NOMO-1 treated with dmso at 0.1 percent for 144 hours (cell line): ENCODE results near the gene MFRP.

Experiments
- DNase-seq: peaks from one replicate; lab custom pipeline; 2025; ENCODE audit not compliant: unreplicated experiment; lab: John Stamatoyannopoulos, UW

MFRP gene

DNA sequence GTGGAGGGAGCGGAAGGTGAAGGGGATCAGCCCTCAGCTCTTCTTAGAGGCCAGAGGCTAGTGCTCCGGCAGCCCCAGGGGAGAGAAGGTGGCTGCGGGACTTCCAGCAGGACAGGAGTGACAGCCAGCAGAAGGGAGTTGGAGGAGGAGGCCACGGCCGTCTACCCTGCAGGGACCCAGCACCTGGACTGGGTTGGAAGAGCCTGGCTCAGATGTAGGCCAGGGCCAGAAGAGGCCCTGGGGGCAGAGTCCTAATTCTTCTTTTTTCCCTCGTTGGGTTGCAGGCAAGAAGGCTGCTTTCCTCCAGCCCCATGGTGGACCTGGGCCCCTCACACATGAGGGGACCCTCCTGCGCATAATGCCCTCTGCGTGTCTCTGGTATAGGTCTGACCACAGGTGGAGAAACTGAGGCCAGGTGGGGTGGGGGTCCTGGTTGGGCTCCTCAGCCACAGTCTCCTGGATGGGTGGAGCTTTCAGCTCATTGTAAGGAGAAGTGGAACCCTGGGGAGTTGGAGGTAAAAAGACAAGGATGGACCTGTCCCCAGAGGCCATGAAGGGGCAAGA lies 27.3 kb downstream of the MFRP start:
- no peak for DNase-seq

DNA sequence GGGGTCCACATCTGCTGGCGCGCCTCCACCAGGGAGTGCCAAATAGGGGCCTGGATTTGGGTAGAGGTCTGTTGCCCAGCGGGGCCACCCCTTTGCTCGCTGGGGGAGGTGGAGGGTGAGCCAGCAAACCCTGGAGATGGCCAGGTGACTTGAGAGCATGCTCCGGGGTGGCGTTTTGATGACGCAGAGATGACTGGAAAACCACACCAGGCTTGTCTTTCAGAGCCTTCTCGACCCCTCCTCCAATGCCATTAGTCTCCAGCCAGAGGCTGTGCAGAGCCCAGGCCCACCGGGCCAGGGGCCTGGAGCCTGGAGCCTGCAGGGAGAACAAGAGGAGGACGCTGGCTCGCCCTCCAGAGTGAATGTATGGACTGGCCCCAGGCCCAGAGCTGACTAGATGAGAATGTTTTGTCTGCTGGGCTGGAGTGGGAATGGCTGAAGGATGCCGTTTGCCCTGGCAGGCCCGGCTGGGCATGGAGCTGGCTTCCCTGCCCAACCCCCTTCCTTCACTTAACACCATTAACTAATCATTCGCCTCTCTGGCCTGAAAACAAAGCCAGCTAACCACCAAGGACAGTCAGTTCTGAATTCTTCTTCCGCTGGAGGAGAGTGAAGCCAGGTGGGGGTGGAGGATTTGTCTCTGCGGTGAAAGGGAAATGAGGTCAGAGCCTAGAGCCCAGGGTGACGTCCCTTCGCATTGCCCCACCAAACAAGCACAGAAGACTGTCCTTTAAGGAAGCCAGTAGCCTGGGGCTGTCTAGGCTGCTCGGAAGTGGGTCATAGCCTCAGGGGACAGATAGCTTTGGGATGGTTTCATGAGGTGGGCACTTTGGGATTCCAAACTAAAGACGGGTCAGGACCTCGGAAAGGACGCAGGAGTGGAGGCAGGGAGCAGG lies 28.0 kb downstream of the MFRP start:
- DNase-seq, result peak; percentile 69

DNA sequence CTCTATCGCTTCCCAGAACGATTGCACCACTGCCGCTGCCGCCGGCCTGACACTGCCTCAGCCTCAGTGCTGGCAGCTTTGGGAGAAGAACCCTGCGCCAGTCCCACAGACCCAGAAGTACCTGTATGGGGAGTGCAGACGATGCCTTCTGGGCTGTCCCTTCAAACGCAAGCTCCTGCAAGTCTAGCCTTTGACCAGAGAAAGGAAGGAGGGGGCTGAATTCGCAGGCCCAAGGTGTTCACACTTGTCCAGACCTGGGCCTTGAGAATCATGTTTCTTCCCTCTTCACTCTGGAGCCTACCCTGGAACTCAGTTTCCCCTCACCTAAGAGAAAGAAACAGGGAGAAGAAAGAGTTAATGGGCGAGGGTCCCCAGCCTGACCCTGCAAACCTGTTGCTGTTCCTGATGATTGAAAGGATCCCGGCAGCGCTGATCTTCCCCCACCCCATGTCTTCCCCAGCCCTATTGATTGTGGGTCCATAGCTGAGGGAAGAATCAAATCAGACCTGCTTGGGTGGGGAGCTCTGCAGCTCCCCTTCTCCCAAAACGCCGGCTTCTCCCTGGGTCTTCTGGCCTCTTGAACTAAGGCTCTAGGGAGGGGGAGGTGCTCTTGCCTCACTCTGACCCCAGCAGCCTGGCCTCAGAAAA lies 28.8 kb downstream of the MFRP start:
- DNase-seq, result no peak

DNA sequence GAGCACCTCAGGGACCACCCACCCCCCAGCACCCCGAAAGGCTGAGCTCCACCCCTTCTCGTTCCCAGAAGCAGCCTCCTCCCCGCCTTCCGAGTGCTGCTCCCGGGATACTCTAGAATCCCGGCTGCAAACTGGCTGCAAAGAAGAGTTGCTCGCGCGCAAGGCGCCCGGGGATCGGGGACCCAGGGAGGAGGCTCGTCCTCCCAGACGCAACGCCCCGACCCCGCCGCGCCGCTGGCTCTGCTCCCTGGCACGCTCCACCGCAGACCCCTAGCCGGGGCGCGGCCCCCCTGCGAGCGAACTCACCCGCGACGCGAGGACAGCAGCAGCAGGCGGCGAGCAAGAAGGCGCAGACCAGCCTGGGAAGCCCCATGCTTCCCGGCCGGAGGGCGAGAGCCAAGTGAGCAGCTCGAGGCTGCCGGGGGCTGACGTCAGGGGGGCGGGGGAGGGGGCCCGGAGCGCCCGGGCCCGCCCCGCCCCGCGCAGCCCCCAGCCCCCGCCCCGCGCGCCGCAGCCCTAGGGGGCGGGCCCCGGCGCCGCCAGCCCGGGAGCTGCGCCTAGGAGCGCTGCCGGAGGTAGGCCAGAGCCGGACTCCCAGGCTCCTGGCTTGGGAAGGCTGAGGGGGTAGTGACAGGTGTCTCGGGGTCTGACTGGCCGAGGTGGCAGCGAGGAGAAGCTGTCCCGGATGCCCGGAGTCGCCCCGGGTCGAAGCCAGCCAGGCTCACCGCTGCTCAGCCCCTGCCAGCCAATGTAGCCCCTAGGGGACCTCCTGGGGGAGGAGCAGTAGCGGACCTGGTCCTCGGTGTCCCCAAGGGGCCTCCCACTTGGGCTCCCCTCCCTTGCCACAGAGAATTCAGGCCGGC lies 29.5 kb downstream of the MFRP start, which contains the start of gene MCAM:
TSS of gene MCAM (minus strand) at position 402 of the 863 bp plus-strand sequence. CDS start at position 373, 29 bp downstream.
- no peak for DNase-seq

DNA sequence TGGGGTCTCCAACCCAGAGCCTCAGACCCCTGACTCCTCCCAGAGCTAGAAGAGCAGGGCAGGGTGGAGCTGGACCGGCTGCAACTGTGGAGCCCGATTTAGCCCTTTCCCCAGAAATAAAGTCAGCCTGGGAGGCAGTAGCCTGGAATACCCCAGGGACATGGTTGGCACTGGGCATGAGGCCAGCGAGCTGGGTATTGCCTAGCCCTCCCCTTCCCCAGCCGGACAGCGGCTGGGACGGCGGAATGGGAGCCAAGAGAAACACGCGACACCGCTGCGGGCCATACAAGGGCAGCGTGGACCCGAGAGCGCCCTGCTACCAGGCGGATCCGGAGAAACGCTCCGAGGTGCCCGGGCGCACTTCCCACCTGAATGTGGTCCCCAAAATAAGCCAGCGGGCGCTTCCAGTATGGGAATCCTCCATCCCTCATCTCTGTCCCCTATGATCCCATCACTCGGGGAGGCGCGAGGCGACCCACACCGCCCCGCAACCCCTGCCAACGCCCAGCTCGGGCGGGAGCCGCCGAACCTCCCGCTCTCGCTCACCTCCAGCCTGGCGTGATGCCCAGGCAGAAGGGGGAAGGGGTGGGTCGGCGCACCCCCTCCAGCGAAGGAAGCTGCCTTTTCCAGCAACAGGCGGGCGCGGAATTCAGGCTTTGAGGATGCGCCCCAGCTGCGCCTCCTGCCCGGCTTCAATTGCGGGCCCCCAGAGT lies 30.3 kb downstream of the MFRP start:
- DNase-seq, result no peak

DNA sequence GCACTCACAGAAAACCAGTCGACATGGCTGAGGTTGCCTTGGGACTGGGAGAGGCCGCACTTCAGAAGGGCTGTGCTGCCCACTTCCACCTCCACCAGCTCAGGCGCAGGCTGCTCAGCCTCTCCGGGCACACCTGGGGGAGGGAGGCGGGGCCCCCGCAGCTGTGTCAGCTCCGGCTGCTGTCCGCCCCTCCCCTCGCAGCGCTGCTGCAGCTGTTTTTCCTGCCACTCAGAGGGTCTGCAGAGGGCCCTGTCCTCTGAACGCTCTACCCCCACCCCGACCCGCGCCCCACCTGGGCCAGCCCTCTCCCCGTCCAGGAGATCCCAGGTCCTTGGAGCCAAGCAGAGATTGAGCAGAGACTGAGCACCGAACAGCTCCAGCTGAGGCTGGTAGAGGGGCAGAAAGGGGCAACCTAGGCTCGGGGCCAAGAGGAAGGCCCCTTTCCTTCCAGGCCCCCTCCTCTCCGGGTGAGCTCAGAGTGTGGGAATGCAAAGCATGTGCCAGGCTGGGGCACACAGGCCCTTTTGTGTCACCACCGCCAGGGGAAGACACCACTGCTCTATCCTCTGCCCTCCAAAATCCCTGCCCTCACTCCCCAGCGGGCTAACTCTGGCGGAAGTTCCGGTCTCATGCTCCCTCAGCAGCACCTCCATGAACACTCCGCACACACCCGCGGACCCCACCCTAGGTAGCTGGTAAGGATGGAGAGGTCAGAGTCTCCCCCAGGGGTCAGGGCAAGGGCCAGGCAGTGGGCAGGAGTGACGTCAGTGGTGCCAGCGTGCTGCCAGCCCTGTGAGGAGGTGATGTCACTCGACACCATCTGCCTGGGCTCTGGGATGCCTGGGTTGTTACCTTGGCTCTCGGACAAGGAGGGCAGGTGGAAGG lies 31.1 kb downstream of the MFRP start:
- DNase-seq, result no peak

DNA sequence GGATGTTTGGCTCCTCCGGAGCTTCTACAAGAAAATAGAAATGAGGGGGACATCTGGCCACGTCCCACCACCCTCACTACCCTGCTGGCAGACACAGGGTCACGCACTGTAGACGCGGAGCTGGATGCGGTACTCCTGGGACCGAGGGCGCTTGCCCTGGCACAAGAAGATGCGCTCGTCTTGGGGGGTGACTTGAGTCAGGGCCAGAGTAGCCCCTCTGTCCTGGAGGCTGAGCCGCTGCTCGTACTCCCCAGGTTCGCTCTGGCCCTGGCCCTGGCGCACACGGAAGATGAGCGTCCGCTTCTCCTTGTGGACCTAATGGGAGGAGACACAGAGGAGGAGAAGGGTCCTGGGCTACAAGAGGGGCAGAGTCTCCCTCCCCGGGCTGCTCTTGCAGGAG lies 31.8 kb downstream of the MFRP start:
- no peak for DNase-seq

DNA sequence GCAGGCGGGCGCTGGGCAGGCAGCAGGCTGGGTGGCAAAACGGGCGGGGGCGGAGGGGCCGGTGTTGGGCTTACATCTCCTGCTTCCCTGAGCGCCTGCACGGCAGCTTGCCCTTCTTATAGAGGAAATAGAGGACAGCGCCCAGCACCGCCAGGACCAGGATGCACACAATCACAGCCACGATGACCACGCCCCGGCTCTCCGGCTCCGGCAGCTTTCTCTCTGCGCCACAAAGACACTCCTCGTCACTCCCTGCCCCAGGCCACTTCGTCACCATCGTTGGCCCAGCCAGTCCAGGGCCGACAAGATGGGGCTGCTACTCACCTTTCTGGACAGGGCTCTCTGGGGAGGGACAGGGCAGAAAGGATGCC lies 35.8 kb downstream of the MFRP start:
- DNase-seq, result no peak

DNA sequence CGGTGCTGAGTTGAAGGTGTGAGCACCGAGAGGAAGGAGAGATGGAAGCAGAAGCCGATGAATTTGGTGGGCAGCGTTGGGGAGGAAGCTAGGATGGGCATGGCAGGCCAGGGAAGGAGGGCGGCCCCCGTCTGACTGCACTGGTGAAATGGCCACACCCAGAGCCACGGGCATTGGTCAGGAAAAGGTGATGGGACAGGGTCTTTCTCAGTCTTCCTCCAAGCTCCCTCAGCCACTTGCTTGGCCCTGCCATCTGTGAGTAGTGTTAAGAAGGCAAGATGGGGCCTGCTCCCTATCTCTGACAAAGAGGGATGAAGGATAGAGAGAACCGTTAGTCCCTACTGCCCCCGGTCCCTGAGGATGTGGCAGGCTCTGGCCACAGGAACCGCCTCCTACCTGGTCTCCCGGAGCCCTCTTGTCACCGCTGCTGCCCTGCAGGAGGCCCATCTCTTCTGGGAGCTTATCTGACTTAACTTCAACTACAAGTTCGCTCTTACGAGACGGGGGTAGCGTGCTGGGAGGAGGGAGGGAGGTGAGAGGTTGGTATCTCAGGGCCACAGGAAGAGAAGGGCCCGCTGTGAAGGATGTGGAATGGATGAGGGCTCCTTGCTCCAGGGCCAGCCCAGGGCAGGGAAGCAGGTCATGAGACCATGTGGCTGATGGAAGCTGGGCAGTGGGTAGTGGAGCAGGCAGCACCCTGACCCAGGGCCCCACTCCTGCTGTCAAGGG lies 36.4 kb downstream of the MFRP start:
- DNase-seq, result no peak

DNA sequence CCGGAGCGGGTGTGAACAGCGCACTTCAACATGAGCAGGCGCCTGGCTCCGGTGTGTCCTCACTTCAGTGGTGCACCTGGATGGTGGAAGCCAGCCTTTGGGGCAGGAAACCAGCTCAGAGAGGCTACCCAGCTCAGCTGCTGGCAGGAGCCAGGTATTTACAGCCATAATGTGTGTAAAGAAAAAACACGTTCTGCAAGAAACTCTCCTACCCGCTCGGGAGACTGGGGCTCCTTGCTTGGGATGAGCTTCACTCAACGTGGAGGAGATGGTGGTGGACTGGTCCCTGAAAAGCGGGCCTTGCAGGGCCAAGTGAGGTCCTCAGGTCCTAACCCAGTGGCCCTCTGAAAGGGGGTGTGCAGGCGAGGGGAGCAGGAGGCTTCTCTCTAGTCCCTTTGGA lies 37.1 kb downstream of the MFRP start:
- DNase-seq, result no peak

DNA sequence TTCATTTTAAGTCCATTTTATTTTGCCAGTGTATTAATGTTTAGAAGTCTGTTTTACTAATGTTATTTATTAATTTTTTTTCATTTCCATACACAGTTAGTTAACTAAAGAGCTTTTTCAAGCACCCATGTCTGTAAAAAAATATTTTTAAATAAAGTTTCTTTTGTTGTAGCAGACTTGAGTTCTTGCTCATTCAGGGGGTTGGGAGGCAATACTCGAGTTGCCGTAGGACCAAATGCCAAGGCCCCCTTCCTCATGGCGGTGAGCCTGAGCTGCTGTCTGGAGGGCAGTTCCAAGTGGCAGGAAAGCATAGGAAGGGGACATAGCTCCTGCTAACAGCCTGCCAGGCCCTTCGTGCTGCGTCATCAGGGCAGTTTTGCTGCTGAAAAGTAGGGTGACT lies 38.5 kb downstream of the MFRP start:
- no peak for DNase-seq

DNA sequence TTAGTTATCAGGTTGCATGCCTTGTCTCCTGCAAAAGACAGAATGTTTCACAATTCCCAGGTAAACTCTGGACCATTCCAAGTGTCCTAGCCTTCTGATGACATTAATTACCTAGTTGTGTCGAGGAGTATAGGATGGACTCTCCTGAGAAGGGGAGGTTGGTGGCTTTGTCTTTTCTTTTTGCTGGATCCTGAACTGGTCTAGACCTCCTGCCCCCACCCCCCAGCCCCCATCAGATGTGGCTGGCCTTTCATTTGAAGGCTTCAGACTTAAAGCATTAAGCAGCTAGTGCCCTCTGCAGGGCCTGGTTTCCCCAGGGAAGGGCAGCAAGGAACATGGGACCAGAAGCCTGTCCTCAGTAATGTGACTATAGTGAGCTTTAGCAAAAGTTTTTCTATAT lies 39.3 kb downstream of the MFRP start:
- no peak for DNase-seq

DNA sequence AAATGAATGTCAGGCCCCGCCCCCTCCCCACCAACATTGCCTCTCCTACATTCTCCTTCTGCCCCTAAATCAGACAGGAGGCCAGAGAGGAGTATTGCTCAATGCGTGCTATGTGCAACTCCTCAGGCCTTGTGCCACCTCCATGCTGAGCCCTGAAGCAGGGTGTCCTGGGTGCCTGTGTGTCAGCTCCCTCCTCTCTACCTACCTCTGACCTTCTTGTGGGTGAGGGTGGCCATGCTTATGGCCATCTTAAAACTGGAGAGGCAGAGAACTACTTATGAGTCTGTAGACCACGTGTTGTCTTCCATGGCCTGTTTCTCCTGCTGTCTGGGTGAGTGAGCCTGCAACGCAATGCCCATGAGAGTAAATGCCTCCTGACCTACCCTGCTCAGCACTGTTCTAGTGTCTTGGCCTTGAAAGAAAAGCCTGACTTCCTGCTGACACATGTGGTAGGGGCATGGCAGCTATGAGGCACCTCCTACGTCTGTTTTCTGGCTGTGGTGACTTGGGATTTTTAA lies 40.1 kb downstream of the MFRP start:
- DNase-seq, result no peak

DNA sequence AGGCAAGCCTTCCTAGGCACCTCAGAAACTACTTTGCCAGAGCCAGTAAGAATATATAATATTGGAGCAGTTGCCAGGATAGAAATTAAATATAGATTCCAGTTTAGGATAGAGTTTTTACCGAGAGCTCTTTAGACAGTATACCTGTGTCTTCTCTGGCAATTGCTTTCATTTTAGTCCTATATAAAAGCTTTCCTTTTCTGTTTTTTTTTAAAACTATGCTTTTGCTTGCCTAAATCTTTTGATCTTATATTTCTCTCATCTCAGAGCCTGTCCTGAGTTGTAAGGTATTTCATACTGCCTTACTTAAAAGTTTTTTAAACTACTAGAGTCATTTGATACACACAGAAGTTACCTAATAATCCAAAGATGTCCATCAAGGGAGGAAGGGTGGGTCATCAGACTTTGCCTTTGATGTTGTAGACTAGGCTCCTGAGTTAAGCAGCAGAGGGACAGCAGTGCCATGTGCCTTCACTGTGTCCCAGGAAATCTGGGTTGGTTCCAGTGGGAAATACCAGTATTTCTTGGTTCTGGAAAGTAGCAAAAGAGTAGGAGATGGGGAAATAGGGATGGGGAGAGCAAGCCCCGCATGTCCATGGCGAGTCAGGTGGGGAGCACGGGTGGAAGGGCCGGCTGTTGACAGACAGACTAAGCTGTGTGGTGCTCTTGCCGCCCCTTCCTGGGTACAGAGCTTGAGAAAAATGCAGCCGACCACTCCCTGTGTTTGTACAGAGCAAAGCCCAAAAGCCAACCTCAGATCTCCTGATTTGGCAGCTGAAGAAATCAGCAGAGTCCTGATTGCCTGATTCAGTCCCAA lies 40.7 kb downstream of the MFRP start:
- no peak for DNase-seq

DNA sequence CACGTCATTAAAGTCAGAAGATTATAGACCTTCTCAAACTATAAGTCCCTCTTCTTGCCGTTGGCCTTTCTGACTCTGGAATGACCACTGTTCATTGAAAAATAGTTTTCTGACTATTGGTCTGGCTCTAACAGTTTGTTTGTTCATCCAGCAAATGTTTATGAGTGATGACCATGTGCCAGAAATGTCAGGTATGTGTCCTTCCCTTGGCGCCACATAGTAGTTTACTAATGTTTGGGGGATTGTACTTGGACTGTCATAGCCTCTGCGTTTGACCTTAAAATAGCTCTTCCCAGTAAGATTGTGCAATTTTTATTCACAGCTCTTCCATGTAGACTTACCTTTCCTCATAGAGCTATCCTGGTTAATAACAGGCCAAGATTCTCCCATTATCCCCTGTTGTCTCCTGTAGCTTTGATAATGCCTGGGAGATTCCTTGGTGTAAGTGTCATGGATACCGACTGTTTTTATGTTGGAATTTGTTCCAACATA lies 43.2 kb downstream of the MFRP start:
- no peak for DNase-seq

DNA sequence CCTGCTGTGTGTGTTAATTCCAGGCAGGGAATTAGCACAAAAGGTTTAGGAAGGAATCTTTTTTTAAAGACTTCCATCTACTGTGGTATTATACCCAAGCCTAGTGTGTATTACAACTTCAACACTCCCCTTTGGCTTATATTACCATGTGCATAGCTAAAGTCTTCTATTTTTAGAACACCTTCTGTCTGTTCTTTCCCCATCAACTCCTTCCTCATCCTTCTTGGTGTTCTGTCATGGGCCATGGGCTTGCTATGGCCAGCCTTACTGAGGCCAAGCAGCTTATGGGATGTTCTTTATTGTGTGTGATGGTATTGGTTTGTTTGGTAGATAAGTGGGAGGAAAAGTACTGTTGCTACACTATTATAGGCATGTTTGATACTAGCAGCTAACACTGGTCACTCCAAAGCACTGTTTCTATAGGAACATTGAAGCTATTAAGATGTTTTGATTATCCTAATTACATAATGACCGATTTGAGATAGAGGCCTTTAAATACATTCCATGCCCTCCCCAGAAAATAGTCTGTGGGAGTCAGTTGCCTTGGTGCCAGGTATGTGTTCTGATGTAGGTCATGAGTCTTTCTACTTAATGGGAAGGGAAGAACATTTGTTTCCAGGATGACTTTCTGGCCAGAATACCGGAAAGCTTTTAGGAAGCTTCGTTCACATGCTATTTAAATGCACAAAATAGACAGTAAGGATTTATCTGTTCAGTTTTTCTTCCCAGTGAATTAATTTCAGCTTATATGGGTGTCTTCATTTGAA lies 46.1 kb downstream of the MFRP start:
- DNase-seq, result no peak

DNA sequence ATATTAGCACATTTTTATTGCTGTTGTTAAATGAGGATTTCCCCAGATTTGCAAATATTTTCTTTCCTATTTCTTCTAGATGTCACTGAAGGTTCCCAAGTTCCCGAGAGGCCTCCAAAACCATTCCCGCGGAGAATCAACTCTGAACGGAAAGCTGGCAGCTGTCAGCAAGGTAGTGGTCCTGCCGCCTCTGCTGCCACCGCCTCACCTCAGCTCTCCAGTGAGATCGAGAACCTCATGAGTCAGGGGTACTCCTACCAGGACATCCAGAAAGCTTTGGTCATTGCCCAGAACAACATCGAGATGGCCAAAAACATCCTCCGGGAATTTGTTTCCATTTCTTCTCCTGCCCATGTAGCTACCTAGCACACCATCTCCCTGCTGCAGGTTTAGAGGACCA lies 47.1 kb downstream of the MFRP start:
- no peak for DNase-seq
